Measurements from ENCODE around the gene REV1.

DNA sequence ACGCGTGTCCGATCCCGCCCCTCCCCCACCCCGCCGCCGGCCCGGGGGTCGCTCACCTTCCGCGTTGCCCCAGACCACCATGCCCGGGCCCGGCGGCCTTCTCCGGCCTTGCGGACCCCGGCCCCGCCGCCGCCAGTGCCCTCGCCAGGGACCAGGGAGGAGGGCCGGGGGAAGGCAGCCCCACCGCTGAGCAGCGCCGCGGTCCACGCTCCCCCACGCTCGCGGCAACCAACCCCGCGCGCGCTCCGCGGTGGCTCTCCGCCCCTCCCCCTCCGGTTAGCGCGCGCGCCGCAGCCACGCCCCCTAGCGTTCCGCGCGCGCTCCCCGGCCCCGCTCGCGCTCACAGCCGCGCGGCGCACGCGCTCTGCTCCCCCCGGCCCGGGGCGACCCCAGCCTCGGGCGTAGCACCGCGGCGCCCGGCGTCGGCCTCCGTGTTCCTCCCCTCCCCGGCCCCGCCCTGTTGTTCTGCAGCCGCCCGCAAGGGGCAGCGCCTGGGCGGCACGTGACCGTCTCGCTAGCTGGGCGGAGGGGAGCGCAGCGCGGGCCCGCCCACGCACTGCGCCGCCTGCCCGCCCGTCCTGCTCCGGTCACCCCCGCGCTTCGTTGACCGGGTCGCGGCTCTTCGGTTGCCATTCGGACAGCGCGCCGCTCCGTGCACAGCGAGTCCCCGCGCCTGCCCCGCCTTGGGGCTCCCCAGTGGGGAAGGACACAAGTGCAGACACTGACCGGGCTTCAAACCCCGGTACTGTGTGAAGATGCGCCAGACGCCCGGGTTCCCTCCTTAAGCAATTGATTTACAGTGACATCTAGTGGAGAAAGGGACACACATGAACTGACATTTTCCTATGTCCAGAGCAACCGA lies at the start of gene REV1:
- peak; percentile 65 to 75 for TF ChIP-seq POLR2A (IDR thresholded peaks at IDR 0.05)
- TF ChIP-seq, protein P1, sequence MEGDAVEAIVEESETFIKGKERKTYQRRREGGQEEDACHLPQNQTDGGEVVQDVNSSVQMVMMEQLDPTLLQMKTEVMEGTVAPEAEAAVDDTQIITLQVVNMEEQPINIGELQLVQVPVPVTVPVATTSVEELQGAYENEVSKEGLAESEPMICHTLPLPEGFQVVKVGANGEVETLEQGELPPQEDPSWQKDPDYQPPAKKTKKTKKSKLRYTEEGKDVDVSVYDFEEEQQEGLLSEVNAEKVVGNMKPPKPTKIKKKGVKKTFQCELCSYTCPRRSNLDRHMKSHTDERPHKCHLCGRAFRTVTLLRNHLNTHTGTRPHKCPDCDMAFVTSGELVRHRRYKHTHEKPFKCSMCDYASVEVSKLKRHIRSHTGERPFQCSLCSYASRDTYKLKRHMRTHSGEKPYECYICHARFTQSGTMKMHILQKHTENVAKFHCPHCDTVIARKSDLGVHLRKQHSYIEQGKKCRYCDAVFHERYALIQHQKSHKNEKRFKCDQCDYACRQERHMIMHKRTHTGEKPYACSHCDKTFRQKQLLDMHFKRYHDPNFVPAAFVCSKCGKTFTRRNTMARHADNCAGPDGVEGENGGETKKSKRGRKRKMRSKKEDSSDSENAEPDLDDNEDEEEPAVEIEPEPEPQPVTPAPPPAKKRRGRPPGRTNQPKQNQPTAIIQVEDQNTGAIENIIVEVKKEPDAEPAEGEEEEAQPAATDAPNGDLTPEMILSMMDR (IDR thresholded peaks at IDR 0.05 in 4 of 5, conservative IDR thresholded peaks at IDR 0.05 in 1 of 5) = peak; percentile 85 to 96 (median 94)
